ENCODE data around the gene KCNA3.

KCNA3 gene

GRCh38 chr1:110643879-110644472, 30.8 kb downstream of the KCNA3 start:
- ChIA-PET POLR2A (no interaction called here), CTCF (interaction anchor here (1.2 to 2.1 kb wide), 5 partner anchors 14 to 148 kb away, joined by 3 to 14 read pairs (median 7); no protein-coding TSS in a partner anchor)
- no peaks in the 10 kb centered on the region for H3K36me3 ChIP-seq (ENCODE audit: control insufficient read depth in 2 of 2, insufficient read depth in 1 of 2, low read length in 2 of 2)
- no peaks in the 10 kb centered on the region for H3K9me3 ChIP-seq (ENCODE audit: control insufficient read depth, insufficient read depth, low read depth, low read length)
- TF ChIP-seq ZBTB11 (tag by site-specific recombination; conservative IDR thresholded peaks at IDR 0.05; ENCODE audit: low read depth) (no peak), HIC1 (tag by site-specific recombination; IDR thresholded peaks at IDR 0.05) (no peak), ZNF416 (tag by site-specific recombination; IDR thresholded peaks at IDR 0.05) (no peak), ZNF701 (tag by site-specific recombination; IDR thresholded peaks at IDR 0.05) (no peak), ZNF350 (tag by site-specific recombination; IDR thresholded peaks at IDR 0.05) (no peak), BCL11A (tag by site-specific recombination; IDR thresholded peaks at IDR 0.05; ENCODE audit: low read depth) (no peak), ZNF514 (tag by site-specific recombination; IDR thresholded peaks at IDR 0.05) (no peak), ZXDB (tag by site-specific recombination; IDR thresholded peaks at IDR 0.05) (no peak), ZNF280C (tag by site-specific recombination; IDR thresholded peaks at IDR 0.05) (no peak), REPIN1 (tag by site-specific recombination; IDR thresholded peaks at IDR 0.05; ENCODE audit: low read depth) (no peak), HOXC10 (CRISPR knock-in tag; IDR thresholded peaks at IDR 0.05) (no peak), CTCF (tag by site-specific recombination; IDR thresholded peaks at IDR 0.05) (no peak), ZNF398 (tag by site-specific recombination; IDR thresholded peaks at IDR 0.05) (no peak), ZNF211 (tag by site-specific recombination; IDR thresholded peaks at IDR 0.05; ENCODE audit: low read depth) (no peak), ZBTB6 (tag by site-specific recombination; IDR thresholded peaks at IDR 0.05) (no peak), ZNF658 (tag by site-specific recombination; IDR thresholded peaks at IDR 0.05) (no peak), ZNF132 (tag by site-specific recombination; IDR thresholded peaks at IDR 0.05; ENCODE audit: borderline replicate concordance) (no peak), ZNF426 (tag by site-specific recombination; IDR thresholded peaks at IDR 0.05) (no peak)
- peaks cover 10% of the 10 kb centered on the region for H3K4me1 ChIP-seq (ENCODE audit: control insufficient read depth, insufficient read depth, low read length)
- no peak overlapping the region for H3K4me3 ChIP-seq (ENCODE audit: low read depth, low read length)
- no peak overlapping the region for H3K27ac ChIP-seq (ENCODE audit: extremely low read depth, low read depth, low read length)
